H1 (cell line): ENCODE data around the gene FFAR2. TPM values are rescaled to one million over a fixed set of nuclear protein-coding genes. Genes with fewer than 3 reads are reported as not detected.

Experiments used
- CTCF ChIA-PET: fragments of 300-600 bp; sonication (Branson Sonifier 250); formaldehyde crosslinking; loops from one replicate; lab custom pipeline; 2021; ENCODE audit not compliant: partially characterized antibody; lab: Charles Lee
- POLR2A ChIA-PET: fragments of 300-600 bp; sonication (Branson Sonifier 250); formaldehyde crosslinking; loops from one replicate; lab custom pipeline; 2021; ENCODE audit warnings: inconsistent platforms; ENCODE audit not compliant: partially characterized antibody; lab: Charles Lee
- DNase-seq, 2 experiments: peaks; one replicate each; pipeline versions ENCODE4 v3.0.0 to v3.0.0-alpha.2; 2010 to 2022; ENCODE audit warnings: low spot score in 2 of 2, low read depth in 1 of 2, mixed read lengths in 1 of 2
- FAIRE-seq: peaks from 2 replicates; lab custom pipeline; 2011; peaks lifted over from hg19 to GRCh38; lab: Jason Lieb, UNC
- H2AFZ ChIP-seq: 2 replicates; pipeline ENCODE4 v1.8.1; 2012; ENCODE audit warnings: low read length, inconsistent platforms
- H2AK5ac ChIP-seq: 2 replicates; pipeline ENCODE4 v1.6.1; 2013; ENCODE audit warnings: low read depth, low read length
- H2BK120ac ChIP-seq: replicated peaks from 2 replicates; pipeline ENCODE3; 2013; ENCODE audit warnings: low read depth, low read length, inconsistent platforms
- H2BK12ac ChIP-seq: 2 replicates; pipeline ENCODE4 v1.6.1; 2013; ENCODE audit warnings: low read depth, low read length
- H2BK15ac ChIP-seq: 2 replicates; pipeline ENCODE4 v1.6.1; 2013; ENCODE audit warnings: low read length
- H2BK20ac ChIP-seq: 2 replicates; pipeline ENCODE4 v1.6.1; 2013; ENCODE audit warnings: low read length
- H2BK5ac ChIP-seq: 2 replicates; pipeline ENCODE4 v1.6.1; 2013; ENCODE audit warnings: low read depth, low read length
- H3K14ac ChIP-seq: 2 replicates; pipeline ENCODE4 v1.6.1; 2013; ENCODE audit warnings: inconsistent platforms; ENCODE audit not compliant: insufficient read length
- H3K18ac ChIP-seq: 2 replicates; pipeline ENCODE4 v1.6.1; 2013; ENCODE audit warnings: low read length; ENCODE audit errors: extremely low read depth
- H3K23ac ChIP-seq: 2 replicates; pipeline ENCODE4 v1.6.1; 2013; ENCODE audit warnings: inconsistent platforms; ENCODE audit not compliant: insufficient read length
- H3K23me2 ChIP-seq: 2 replicates; pipeline ENCODE4 v1.6.1; 2013; ENCODE audit warnings: low read depth, low read length
- H3K27ac ChIP-seq: 2 replicates; pipeline ENCODE4 v1.6.1; 2011; ENCODE audit warnings: low read depth, low read length, inconsistent platforms
- H3K27me3 ChIP-seq, 4 experiments: replicated peaks in 1 of 4; 1 replicate in 1 of 4; 2 replicates in 3 of 4; pipeline versions ENCODE4 v1.6.1 to v1.8.1; 2011 to 2013; ENCODE audit warnings: low read length in 3 of 4, mild to moderate bottlenecking in 3 of 4, inconsistent platforms in 2 of 4, mixed read lengths in 2 of 4, moderate library complexity in 1 of 4; ENCODE audit not compliant: control insufficient read depth in 3 of 4, insufficient read depth in 3 of 4; ENCODE audit errors: extremely low read depth in 1 of 4
- H3K36me3 ChIP-seq, 4 experiments: 2 replicates each; pipeline versions ENCODE4 v1.6.1 to v1.8.1; 2011 to 2013; ENCODE audit warnings: mild to moderate bottlenecking in 4 of 4, low read length in 3 of 4, moderate library complexity in 2 of 4, control low read depth in 1 of 4, inconsistent platforms in 1 of 4; ENCODE audit not compliant: insufficient read depth in 4 of 4, control insufficient read depth in 2 of 4
- H3K4ac ChIP-seq: replicated peaks from 2 replicates; pipeline ENCODE3; 2013; ENCODE audit warnings: low read length, low read depth, mixed read lengths, inconsistent platforms; ENCODE audit not compliant: insufficient read length
- H3K4me1 ChIP-seq, 4 experiments: replicated peaks in 1 of 4; 1 replicate in 1 of 4; 2 replicates in 3 of 4; pipeline versions ENCODE4 v1.6.1 to v1.8.1; 2011 to 2013; ENCODE audit warnings: low read length in 3 of 4, inconsistent platforms in 2 of 4, mixed read lengths in 1 of 4; ENCODE audit not compliant: insufficient read depth in 4 of 4, control insufficient read depth in 3 of 4
- H3K4me2 ChIP-seq, 2 experiments: 2 replicates each; pipeline versions ENCODE4 v1.6.1 to v1.8.1; 2011 to 2013; ENCODE audit warnings: low read depth in 2 of 2, low read length in 2 of 2, control low read depth in 1 of 2, inconsistent platforms in 1 of 2, mild to moderate bottlenecking in 1 of 2; ENCODE audit not compliant: insufficient read depth in 1 of 2
- H3K4me3 ChIP-seq, 4 experiments: fragments of 200-600, 300-600 bp in 1 of 4; sonication (generic), shearing (Covaris generic), sonication (Bioruptor Twin) in 1 of 4; 2 replicates each; pipeline versions ENCODE4 v1.5.1 to v1.8.1; 2011 to 2016; ENCODE audit warnings: low read length in 4 of 4, low read depth in 3 of 4, control low read depth in 2 of 4, inconsistent platforms in 2 of 4, mild to moderate bottlenecking in 2 of 4, mixed read lengths in 1 of 4, moderate library complexity in 1 of 4; ENCODE audit not compliant: insufficient read depth in 2 of 4; ENCODE audit errors: extremely low read depth in 1 of 4
- H3K56ac ChIP-seq: replicated peaks from 2 replicates; pipeline ENCODE3; 2013; ENCODE audit warnings: low read depth, mild to moderate bottlenecking, mixed read lengths, low read length, inconsistent platforms; ENCODE audit not compliant: insufficient read length
- H3K79me1 ChIP-seq: 2 replicates; pipeline ENCODE4 v1.6.1; 2013; ENCODE audit warnings: low read depth, low read length, control low read depth
- H3K79me2 ChIP-seq, 2 experiments: 2 replicates each; pipeline versions ENCODE4 v1.6.1 to v1.8.1; 2012 to 2013; ENCODE audit warnings: low read length in 2 of 2, mild to moderate bottlenecking in 2 of 2, inconsistent platforms in 1 of 2; ENCODE audit not compliant: insufficient read depth in 2 of 2, control insufficient read depth in 1 of 2
- H3K9ac ChIP-seq, 4 experiments: replicated peaks in 1 of 4; 1 replicate in 1 of 4; 2 replicates in 3 of 4; pipeline versions ENCODE4 v1.6.1 to v1.8.1; 2011 to 2013; ENCODE audit warnings: low read depth in 3 of 4, low read length in 3 of 4, control low read depth in 2 of 4, mild to moderate bottlenecking in 2 of 4, moderate library complexity in 2 of 4, inconsistent platforms in 1 of 4; ENCODE audit errors: extremely low read depth in 1 of 4
- H3K9me3 ChIP-seq, 2 experiments: 2 replicates each; pipeline versions ENCODE4 v1.6.1 to v1.8.1; 2012 to 2013; ENCODE audit warnings: mild to moderate bottlenecking in 2 of 2, moderate library complexity in 2 of 2, control low read depth in 1 of 2, inconsistent platforms in 1 of 2, low read depth in 1 of 2, low read length in 1 of 2, mixed read lengths in 1 of 2; ENCODE audit not compliant: insufficient read depth in 2 of 2
- H4K20me1 ChIP-seq, 2 experiments: replicated peaks in 1 of 2; 2 replicates each; pipeline versions ENCODE3 to v1.8.1; 2011 to 2013; ENCODE audit warnings: inconsistent platforms in 2 of 2, low read length in 2 of 2, mild to moderate bottlenecking in 1 of 2; ENCODE audit not compliant: insufficient read depth in 2 of 2, control insufficient read depth in 1 of 2
- H4K5ac ChIP-seq: 2 replicates; pipeline ENCODE4 v1.6.1; 2013; ENCODE audit warnings: low read length, low read depth, mixed read lengths, inconsistent platforms; ENCODE audit not compliant: insufficient read length
- H4K8ac ChIP-seq: 2 replicates; pipeline ENCODE4 v1.8.0; 2013; ENCODE audit warnings: mild to moderate bottlenecking, moderate library complexity, low read length, inconsistent platforms; ENCODE audit not compliant: insufficient read depth; ENCODE audit errors: extremely low read depth
- H4K91ac ChIP-seq: replicated peaks from 2 replicates; pipeline ENCODE3; 2013; ENCODE audit warnings: low read length, mixed read lengths, inconsistent platforms; ENCODE audit not compliant: insufficient read length
- JUND ChIP-seq: IDR thresholded peaks from 2 replicates; pipeline ENCODE4 v1.6.1; 2011; ENCODE audit warnings: mild to moderate bottlenecking, improper control_type of control experiment, low read length
- SIRT6 ChIP-seq: IDR thresholded peaks from one replicate; pipeline ENCODE4 v1.7.1; 2012; ENCODE audit warnings: low read length, inconsistent platforms
- WGBS, 2 experiments: shearing (Covaris generic) in 1 of 2; methylation state at CpG; one replicate each; pipeline versions ENCODE4 v1.1.6 to v1.1.7; 2013 to 2015; ENCODE audit warnings: low lambda C conversion rate in 2 of 2, mixed read lengths in 2 of 2, inconsistent platforms in 1 of 2, low coverage in 1 of 2, missing lambda C conversion rate in 1 of 2; ENCODE audit not compliant: insufficient replicate concordance in 2 of 2, insufficient coverage in 1 of 2, insufficient read length in 1 of 2; ENCODE audit errors: extremely low coverage in 1 of 2, missing lambda C conversion rate in 1 of 2; 5-methylcytosine and 5-hydroxymethylcytosine counted together
- polyA plus RNA-seq, 7 experiments: library from polyadenylated mRNA; depleted of rRNA in 3 of 7; stranded (reverse) in 5 of 7; unstranded in 2 of 7; fragments of >200 nt in 5 of 7; fragments of 200-250 nt in 2 of 7; gene quantifications; 1 replicate in 5 of 7; 2 replicates in 1 of 7; 4 replicates in 1 of 7; pipeline versions ENCODE4 v1.2.1 to v1.2.3, GENCODE V29; 2011 to 2013; ENCODE audit warnings: missing spikeins in 2 of 7, mixed read lengths in 2 of 7
- total RNA-seq: library from RNA; stranded (reverse); fragmentation: NEBNext Ultra II Directional; extraction: Animal tissue kit (Norgen Biotek cat#: 25700); gene quantifications from 2 replicates; pipeline ENCODE4 v1.2.1, GENCODE V29; 2021

Gene FFAR2
- total and polyA plus RNA-seq, 2 of the 8 experiments (the other 6 are each of a cell fraction or from before 2014, with no cell fraction given): not detected

- DNase-seq: no peak
- H4K5ac ChIP-seq: no peak overlapping the region
- H3K4me3 ChIP-seq: no peak overlapping the region
- H3K23me2 ChIP-seq: no peaks in the 10 kb centered on the region; the same call in 1 of the 2 replicates
- no peak overlapping the region for H3K4ac ChIP-seq
- POLR2A ChIA-PET: no interaction called here
- H4K20me1 ChIP-seq: no peaks in the 10 kb centered on the region
- CTCF ChIA-PET: interaction anchor here (0.7 to 3.7 kb wide), 3 partner anchors 11 to 118 kb away, joined by 3 to 24 read pairs (median 3); no protein-coding TSS in a partner anchor
- no peak overlapping the region for H2BK5ac ChIP-seq
- 78% methylated on average over 7 of the region's 7 CpGs; no CpG with 5 or more reads in 1 of the 2 experiments for WGBS, 2 experiments
- no peak overlapping the region for H2BK20ac ChIP-seq
- no peaks in the 10 kb centered on the region for H3K36me3 ChIP-seq
- no peaks in the 10 kb centered on the region for H3K79me2 ChIP-seq
- no peak overlapping the region for H3K9ac ChIP-seq
- H3K14ac ChIP-seq: no peak overlapping the region
- H3K23ac ChIP-seq: no peak overlapping the region
- no peak overlapping the region for H3K4me2 ChIP-seq
- no peaks in the 10 kb centered on the region for H3K9me3 ChIP-seq
- no peak for TF ChIP-seq JUND
- TF ChIP-seq SIRT6: no peak
- H4K91ac ChIP-seq: no peak overlapping the region
- no peak overlapping the region for H2BK12ac ChIP-seq
- FAIRE-seq: no peak
- H3K18ac ChIP-seq: no peak overlapping the region
- no peaks in the 10 kb centered on the region for H3K79me1 ChIP-seq
- H2AFZ ChIP-seq: no peak overlapping the region
- H3K27me3 ChIP-seq: no peaks in the 10 kb centered on the region; a peak in 1 of 7 replicates
- H2BK120ac ChIP-seq: no peak overlapping the region
- no peak overlapping the region for H3K56ac ChIP-seq
- no peak overlapping the region for H3K27ac ChIP-seq
- no peaks in the 10 kb centered on the region for H3K4me1 ChIP-seq
- H4K8ac ChIP-seq: no peak overlapping the region
- no peak overlapping the region for H2BK15ac ChIP-seq
- no peak overlapping the region for H2AK5ac ChIP-seq
These were observed 36.4 kb downstream of the FFAR2 start for GRCh38 chr19:35484252-35485036.
